Measurements from ENCODE around the gene SEM1.

Gene SEM1

GRCh38 chr7:96669812-96670211, 39.8 kb downstream of the SEM1 start:
- no peaks in the 10 kb centered on the region for H3K36me3 ChIP-seq (ENCODE audit: insufficient read depth)
- no peak for TF ChIP-seq CTCF (conservative IDR thresholded peaks at IDR 0.05; ENCODE audit: low read depth, low read length)
- H3K4me1 ChIP-seq (ENCODE audit: low read depth, poor library complexity, severe bottlenecking), result no peaks in the 10 kb centered on the region
- no peaks in the 10 kb centered on the region for H3K79me2 ChIP-seq (ENCODE audit: insufficient read depth, low read depth)
- no peak overlapping the region for H3K4me2 ChIP-seq
- H3K4me3 ChIP-seq (IDR thresholded peaks at IDR 0.05; ENCODE audit: insufficient read depth, low read depth, low read length), result no peak overlapping the region
- no peak overlapping the region for H3K27ac ChIP-seq
- no peaks in the 10 kb centered on the region for H3K27me3 ChIP-seq (ENCODE audit: insufficient read depth, low read depth)
- no peak overlapping the region; the same call in 1 of the 2 replicates for H3K9ac ChIP-seq
- H2AFZ ChIP-seq (ENCODE audit: low read depth), result no peak overlapping the region
- H4K20me1 ChIP-seq (ENCODE audit: insufficient read depth), result no peaks in the 10 kb centered on the region

GRCh38 chr7:96667026-96667425, 42.6 kb downstream of the SEM1 start:
- no peak overlapping the region for H2AFZ ChIP-seq (ENCODE audit: low read depth)
- H3K4me3 ChIP-seq (IDR thresholded peaks at IDR 0.05; ENCODE audit: insufficient read depth, low read depth, low read length), result no peak overlapping the region
- H3K4me2 ChIP-seq, result no peak overlapping the region

GRCh38 chr7:96665689-96666088, 44.0 kb downstream of the SEM1 start:
- peaks cover 15% of the 10 kb centered on the region for H3K4me1 ChIP-seq (ENCODE audit: low read depth, poor library complexity, severe bottlenecking)
- H3K36me3 ChIP-seq (ENCODE audit: insufficient read depth), result no peaks in the 10 kb centered on the region
- H2AFZ ChIP-seq (ENCODE audit: low read depth), result no peak overlapping the region
- H3K27me3 ChIP-seq (ENCODE audit: insufficient read depth, low read depth), result no peaks in the 10 kb centered on the region
- no peak overlapping the region for H3K9ac ChIP-seq
- H3K4me3 ChIP-seq (IDR thresholded peaks at IDR 0.05; ENCODE audit: insufficient read depth, low read depth, low read length), result no peak overlapping the region
- TF ChIP-seq CTCF (conservative IDR thresholded peaks at IDR 0.05; ENCODE audit: low read depth, low read length), result no peak
- no peaks in the 10 kb centered on the region for H3K79me2 ChIP-seq (ENCODE audit: insufficient read depth, low read depth)
- no peak overlapping the region for H3K4me2 ChIP-seq
- H4K20me1 ChIP-seq (ENCODE audit: insufficient read depth), result no peaks in the 10 kb centered on the region
- no peak overlapping the region for H3K27ac ChIP-seq

More at GRCh38 chr7:96667026-96667425, 42.6 kb downstream of the SEM1 start:
- no peak overlapping the region for H3K9ac ChIP-seq
- H3K36me3 ChIP-seq (ENCODE audit: insufficient read depth), result no peaks in the 10 kb centered on the region
- no peaks in the 10 kb centered on the region for H4K20me1 ChIP-seq (ENCODE audit: insufficient read depth)
- H3K27me3 ChIP-seq (ENCODE audit: insufficient read depth, low read depth), result no peaks in the 10 kb centered on the region
- peaks cover 15% of the 10 kb centered on the region for H3K4me1 ChIP-seq (ENCODE audit: low read depth, poor library complexity, severe bottlenecking)
- no peaks in the 10 kb centered on the region for H3K79me2 ChIP-seq (ENCODE audit: insufficient read depth, low read depth)
- no peak for TF ChIP-seq CTCF (conservative IDR thresholded peaks at IDR 0.05; ENCODE audit: low read depth, low read length)
- H3K27ac ChIP-seq, result no peak overlapping the region

- H4K20me1 ChIP-seq (ENCODE audit: insufficient read depth), result no peaks in the 10 kb centered on the region
- H3K4me3 ChIP-seq (IDR thresholded peaks at IDR 0.05; ENCODE audit: insufficient read depth, low read depth, low read length), result no peak overlapping the region
- no peaks in the 10 kb centered on the region for H3K36me3 ChIP-seq (ENCODE audit: insufficient read depth)
- H2AFZ ChIP-seq (ENCODE audit: low read depth), result no peak overlapping the region
- H3K79me2 ChIP-seq (ENCODE audit: insufficient read depth, low read depth), result no peaks in the 10 kb centered on the region
- H3K4me1 ChIP-seq (ENCODE audit: low read depth, poor library complexity, severe bottlenecking), result peaks cover 15% of the 10 kb centered on the region
- H3K27me3 ChIP-seq (ENCODE audit: insufficient read depth, low read depth), result no peaks in the 10 kb centered on the region
- no peak overlapping the region for H3K4me2 ChIP-seq
- TF ChIP-seq CTCF (conservative IDR thresholded peaks at IDR 0.05; ENCODE audit: low read depth, low read length), result no peak
- no peak overlapping the region for H3K27ac ChIP-seq
- H3K9ac ChIP-seq, result no peak overlapping the region
These were observed 44.9 kb downstream of the SEM1 start for GRCh38 chr7:96664793-96665192.
